ENCODE results near the gene IRAK4.

IRAK4 gene

DNA sequence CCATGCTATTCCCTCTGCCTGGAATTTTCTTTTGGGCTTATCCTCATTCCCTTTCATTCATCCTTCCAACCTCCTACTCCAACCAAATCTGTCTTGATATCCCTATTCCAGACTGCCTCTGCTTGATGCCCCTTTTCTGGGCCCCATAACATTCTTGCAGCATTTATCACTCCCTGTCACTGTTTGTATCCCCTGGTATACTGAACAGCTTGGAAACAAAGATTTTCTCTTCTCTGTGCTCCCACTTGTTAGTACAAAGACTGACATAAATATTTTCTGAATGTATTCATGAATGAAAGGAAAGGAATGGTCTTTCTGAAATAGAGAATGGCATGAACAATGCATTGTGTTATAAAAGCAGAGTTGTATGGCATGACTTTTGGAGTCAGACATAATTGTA lies 7.5 kb downstream of the IRAK4 start:
- ATAC-seq (no peak), DNase-seq (no peak)

DNA sequence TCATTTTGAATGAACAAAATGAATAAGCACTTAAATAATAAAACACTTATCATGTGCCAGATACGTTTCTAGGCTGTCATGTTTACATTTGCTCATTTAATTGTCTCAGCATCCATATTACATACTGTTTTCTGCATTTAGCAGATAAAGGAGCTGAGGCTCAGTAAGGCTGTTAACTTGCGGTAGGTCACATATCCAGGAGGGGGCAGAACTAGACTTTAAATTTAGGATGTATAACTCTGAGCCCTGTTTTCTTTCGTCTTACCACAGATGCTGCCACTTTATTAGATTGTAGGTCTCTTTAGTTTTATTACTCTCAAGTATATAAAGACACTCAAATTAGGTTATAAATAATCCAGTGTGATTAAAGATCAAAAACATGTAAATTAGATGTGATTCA lies 17.7 kb downstream of the IRAK4 start:
- no peak for DNase-seq
- peak; percentile 59 for ATAC-seq

DNA sequence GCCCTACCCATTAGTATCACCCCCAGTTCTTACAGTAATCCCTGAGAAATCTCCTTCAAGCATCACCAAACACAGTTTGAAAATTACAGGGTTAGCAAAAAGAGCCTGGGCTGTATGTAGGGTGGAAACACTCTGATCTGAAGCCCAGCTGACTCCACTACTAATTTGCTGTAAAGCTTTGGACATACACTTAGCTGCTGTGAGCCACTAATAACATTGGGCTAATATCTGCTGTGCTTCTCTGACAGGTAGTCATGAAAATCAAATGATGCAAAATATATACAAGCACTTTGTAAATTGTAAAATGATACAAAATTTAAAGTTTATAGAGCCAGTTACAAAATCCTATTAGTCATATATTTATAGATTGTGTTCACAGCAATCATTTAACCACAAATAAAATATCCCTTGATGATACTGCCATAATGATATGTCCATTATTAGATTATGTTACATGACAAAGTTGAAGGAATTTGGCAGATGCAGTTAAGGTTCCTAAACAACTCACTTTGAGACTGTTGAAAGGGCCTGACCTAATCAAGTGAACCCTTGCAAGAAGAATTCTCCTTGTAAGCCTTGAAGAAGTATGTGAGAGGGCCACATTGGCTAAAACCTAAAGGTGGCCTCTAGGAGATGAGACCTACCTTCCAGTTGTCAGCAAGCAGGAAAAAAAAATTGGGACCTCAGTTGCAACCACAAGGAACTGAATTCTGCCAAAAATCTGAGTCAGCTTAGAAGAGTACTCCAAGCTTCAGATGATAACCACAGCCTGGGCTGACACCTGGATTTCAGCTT lies 28.3 kb downstream of the IRAK4 start:
- DNase-seq, result no peak
- no peak for ATAC-seq

DNA sequence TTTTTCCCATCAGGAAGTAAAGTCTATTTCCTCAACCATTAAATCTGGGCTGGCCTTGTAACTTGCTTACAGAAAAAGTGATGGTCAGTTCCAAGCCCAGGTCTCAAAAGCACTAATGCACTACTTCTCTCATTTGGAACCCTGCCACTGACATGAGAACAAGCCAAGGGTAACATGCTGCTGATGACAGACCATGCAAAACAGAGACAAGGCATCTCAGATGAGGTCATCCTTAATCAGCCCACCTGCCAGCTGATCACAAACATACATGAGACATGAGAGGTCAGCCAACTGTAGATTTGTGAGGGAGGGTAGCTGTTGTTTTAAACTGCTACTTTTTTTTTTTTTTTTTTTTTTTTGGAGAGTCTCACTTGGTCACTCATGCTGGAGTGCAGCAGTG lies 31.2 kb downstream of the IRAK4 start:
- DNase-seq, result no peak
- no peak for ATAC-seq

DNA sequence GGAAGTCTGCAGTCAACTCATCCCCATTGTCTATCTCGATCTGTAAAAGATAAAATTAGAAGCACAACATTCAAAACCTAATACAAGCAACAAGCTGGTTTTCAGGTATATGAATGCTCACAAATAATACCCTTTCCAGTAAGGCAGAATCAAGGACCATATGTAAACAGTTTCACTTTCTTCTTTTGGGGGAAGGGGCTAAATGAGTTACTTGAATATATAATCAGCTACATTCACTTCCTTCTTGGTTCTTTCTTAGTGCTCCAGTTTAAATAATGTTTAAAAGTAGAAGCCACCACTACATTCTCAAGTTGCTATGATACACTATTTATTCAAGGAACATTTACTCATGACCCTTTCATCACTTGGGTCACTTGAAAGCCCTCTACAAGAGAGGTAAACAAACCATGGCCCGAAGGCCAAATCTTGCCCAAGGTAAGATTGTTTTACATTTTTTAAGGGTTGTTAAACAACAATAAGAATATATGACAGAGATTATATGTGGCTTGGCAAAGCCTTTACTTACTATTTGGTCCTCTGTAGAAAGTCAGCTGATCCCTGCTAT lies 37.0 kb downstream of the IRAK4 start:
- DNase-seq (no peak), ATAC-seq (no peak)

DNA sequence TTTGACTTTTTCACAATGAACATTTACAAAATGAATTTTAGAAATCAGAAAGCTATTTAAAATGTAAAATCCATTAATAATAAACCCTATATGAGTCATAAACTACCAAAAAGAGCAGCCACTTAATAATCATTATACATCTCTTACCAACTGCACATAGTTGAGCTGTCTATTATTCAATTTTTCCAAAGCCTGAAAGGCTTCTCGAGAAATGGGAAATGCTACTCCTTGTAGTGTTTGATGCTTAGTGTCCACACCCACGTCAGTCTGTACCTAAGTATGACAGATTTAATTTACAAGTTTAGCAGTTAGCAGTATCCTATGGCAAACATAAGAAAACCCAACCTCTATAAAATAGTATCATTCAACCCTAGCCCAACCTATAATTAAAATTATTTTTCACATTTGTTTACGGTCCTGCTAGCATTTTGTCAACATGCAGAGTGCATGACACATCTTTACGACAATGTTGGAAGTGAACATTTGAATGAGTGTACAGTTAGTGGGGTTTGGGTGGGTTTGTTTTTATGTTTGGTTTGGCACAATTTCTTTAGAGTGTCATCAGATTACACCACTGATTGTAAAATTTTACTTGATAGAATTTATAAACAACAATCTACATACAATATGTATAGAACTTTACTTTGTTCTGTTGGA lies 38.9 kb downstream of the IRAK4 start:
- no peak for DNase-seq

DNA sequence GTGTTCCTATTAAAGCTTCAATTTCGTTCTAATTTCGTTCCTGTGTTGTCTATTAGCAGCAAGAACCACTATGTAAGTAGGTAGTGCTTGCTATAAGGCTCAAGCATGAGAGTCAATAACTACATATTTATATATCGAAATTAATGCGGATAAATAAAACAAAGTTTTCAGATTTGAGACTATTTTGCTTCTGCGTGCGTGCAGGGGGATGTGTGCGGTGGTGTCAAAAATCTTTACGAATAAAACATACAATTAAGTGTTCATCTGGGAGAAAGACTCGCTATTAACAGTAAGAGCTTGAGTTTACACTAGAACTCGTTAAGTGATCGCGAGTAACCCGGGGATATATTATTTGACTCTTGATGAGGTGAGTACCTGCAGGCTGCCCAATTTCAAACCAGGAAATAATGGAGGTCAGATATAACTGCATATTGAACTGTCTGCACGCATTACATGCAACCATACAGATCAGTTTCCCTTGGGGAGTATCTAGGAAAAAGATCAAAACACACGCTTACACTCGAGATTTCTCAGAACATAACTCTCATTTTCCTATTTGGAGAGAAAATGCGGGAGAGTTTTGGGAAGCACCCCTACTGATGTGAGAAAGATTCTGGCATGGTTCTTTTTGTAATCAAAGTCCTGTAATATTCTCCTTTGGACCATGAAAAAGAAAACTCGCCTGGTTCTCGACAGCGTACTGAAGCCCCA lies 46.6 kb downstream of the IRAK4 start:
- ATAC-seq (no peak), DNase-seq (no peak)

More for the DNA sequence above, 38.9 kb downstream of the IRAK4 start:
- no peak for ATAC-seq

DNA sequence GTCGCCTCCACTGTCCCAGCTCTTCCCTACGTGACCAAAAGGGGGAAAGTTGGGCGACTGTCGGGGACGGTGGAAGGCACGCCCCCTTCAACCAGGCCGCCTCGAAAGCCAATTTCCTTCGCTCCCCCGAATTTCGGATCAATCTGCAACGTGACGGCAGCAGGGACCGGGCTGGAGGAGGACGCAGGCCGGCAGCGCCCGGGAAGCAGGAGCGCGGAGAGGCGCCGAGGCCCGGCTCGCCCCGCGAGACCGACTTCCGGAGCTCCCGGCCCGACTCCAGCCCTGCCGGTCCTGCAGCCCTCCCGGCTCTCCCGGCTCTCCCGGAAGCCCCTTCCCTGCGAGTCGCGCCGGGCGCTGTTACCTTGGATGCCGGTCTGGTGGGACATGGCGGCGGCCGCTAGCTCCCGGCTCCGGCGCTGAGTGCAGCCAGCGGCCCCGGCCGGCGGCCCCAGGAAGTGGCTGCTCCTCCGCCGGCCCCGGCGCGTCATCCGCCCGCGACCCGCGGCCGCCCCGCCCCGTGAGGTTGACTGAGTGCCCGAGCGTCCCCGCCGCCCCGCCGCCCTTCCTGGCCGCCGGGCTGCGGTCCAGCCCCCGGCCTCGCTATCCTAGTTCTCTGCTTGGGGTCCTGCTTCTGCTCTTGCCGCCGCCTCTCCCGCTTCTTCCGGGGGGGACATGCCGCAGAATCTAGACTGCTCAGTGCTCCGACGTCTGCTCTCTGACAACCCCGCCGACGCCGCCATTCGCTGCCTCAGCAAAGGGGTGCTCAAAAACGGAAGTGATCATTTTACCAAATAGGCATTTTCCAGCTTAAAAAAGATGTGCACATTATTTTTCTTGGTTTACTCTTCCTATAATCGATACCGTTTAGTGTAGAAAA lies 47.3 kb downstream of the IRAK4 start, which contains the start of gene TWF1:
Gene TWF1 (minus strand): TSS at position 458 of the 877 bp plus-strand sequence. CDS start 72 bp downstream, at position 386.
- ATAC-seq (peak; percentile 97), DNase-seq (peak; percentile 94)

DNA sequence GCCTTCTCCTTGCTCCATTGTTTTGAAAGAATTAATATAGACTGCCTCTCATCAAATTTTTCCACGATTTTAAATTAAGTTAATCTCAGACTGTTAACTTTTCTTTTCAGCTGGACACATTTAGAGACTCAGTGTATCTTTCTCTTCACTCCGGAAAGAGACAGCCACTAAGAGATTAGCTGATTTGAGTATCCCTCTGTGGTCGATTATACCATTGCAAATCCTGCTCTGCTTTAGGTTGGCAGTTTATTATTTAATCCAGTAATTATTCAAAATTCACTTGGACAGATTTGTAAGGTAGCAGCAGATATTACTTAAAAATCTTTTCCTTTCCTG lies 48.0 kb downstream of the IRAK4 start:
- no peak for DNase-seq

DNA sequence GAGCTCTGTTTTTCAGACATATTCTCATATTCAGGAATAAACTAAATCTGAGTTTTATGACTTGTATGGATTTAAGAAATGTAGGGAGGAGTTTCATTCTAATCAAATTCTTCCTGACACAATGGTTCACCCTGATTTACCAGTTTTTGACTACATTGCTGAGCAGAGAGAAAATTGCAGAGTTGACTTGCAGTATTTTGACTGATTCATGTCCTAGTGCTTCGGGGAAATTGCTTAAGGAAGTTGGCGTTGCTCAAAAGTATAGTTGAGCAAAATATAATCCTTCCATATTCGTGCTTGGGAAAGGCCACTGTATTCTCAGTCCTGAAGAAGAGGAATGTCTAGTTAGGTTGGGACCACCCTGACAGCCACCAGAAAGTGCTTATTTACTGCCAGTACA lies 48.6 kb downstream of the IRAK4 start:
- DNase-seq (no peak), ATAC-seq (no peak)

More for the DNA sequence above, 48.0 kb downstream of the IRAK4 start:
- ATAC-seq, result no peak

DNA sequence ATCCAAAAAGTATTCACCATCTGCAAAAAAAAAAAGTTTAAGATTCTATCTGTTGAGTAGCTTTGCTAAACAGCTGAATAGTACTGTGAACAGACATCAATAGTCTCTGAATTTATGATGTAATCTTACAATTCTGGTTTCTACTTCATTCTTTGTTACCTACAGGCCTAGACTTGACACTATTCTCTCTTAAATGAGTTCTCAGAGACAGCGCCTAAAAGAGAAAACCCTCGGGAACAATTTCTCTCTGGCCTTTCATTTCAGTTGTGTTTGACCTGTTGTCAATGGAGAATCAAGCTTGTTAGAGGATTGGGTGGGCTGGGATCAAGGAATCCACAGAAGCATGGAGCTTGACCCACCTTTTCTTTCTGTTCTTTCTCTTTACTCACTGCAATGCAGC lies 53.3 kb downstream of the IRAK4 start:
- no peak for DNase-seq
- no peak for ATAC-seq

DNA sequence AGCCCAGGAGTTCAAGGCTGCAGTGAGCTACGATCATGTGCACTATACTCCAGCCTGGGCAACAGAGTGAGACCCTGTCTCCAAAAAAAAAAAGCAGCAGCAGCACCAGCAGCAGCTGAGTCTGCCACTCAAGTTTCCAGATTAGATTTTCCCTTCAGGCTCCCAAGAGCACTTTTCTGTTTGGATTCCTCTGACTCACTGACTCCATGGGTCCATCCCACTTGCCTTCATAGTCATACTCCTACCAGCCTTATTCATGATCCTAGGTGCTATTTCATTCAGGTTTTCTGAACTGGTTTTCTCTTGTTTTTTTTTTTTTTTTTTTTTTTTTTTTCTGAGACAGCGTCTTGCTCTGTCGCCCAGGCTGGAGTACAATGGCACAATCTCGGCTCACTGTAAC lies 54.2 kb downstream of the IRAK4 start:
- no peak for ATAC-seq

DNA sequence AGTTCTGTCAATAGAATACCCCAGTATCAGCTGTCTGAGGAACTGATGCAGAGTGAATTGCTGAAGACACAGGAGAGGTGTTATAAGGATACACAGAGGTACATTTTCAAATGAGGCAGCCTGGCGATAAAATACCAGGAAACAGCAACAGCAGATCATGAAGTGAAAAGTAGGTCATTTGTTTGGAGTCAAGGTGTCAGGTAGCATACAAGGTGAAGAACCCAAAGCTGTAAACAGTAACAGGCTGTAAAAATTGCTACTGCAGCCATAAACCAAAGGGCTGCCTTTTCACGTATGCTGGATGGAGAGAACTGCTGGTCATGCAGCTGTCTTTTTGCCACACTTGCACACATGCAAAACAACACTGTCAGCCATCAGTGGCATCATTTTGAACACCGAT lies 56.7 kb downstream of the IRAK4 start:
- DNase-seq (no peak), ATAC-seq (no peak)

More for the DNA sequence above, 54.2 kb downstream of the IRAK4 start:
- DNase-seq, result no peak

DNA sequence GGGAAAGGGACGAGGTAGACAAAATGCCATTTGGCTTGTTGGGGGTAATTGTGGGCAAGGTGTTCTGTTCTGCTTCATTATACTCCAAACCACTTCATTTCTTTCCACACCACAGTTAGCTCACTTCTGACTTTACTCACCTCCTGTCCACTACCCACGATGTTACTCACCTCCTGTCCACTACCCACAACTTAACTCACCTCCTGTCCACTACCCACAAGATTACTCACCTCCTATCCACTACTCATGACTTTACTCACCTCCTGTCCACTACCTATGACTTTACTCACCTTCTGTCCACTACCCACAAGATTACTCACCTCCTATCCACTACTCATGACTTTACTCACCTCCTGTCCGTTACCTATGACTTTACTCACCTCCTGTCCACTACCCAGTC lies 57.4 kb downstream of the IRAK4 start:
- ATAC-seq, result peak; percentile 70
- DNase-seq, result no peak

DNA sequence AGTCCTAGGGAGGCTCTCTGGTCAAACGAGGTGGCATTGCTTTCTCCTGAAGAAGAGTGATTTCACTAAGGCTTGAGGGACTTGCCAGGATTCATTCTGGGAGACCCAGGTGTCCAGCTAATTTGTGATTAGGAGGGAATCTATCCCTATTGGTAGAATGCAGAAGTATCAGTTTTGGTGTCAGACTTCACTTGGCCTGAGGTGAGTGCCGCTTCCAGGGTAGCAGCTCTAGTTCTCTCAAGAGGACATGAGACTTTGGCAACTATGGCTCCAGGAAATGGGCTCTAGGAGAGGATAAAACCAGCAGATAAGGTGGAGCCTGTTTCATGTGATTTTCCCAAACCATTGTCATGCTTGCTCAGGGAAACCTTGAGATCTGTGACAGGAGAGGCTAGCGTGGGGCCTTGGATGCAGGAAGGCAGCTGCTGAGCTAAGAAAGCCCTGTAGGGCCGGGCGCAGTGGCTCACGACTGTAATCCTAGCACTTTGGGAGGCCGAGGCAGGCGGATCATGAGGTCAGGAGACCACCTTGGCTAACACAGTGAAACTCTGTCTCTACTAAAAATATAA lies 65.5 kb downstream of the IRAK4 start:
- DNase-seq (no peak), ATAC-seq (no peak)

DNA sequence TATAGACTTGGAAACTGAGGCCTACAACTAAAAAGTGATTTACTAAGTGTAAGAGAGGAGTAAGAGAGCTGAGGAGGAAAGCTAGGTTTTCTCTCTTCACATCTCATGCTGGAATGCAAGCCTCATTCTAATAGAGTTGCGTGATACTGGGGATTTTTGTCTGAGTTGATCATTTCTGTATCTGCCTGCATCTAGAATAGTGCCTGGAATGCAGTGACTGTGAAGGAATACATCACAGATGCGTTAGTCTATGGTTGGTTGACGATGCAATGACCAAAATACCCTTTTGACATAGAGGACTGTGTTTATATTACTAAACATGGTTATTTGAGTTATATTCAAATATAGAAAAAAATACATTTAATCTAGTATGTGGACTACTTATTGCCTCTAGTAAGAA lies 67.9 kb downstream of the IRAK4 start:
- DNase-seq, result no peak
- no peak for ATAC-seq

DNA sequence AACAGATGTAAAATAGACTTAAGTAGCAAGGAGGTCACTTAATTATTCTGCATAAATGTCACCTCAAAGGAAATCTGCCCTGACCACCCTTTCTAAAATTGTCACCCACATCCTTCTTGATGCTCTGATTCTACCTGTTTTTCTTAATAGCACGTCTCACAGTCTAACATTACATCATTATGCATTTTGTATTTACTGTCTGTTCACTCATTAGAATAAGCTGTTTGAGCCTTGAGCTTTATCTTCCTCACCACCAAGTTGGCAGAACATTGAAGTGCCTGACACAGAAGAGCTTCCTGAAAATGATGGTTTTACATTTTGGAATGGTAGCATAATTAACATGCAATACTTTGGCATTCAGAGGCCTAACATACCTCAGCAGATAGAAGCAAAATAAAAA lies 68.3 kb downstream of the IRAK4 start:
- ATAC-seq (no peak), DNase-seq (no peak)

DNA sequence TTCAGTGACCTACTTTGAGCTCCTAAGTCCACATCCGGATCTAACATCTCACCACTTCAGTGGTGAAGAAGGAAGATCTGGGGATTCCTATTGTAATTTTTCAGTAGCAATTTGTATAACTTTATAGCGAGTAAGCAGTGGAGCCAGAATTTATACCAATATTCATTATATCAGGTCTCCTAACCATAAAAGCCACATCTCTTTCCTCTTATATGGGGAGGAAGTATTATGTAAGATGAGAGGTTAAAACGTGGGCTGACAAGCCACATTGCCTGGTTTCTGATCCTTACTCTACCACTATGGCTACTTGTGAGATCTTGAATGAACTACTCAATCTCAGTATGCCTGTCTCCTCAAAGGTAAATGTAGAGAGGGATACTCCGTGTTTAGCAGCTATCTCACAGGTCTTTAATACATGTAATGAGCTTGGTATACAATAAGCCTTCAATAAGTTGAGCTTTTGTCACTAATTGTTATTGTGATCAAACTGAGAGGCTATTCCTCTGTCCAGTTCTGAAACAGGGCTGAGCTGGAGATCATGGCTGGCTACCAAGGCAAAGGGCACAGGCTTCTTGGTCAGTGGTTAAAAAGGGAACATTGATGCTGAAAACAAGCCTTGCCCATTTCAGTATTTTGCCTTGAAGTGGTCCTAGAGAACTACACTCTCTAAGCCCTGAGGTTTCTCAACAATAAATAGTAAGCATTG lies 73.9 kb downstream of the IRAK4 start:
- ATAC-seq, result peak; percentile 44
- DNase-seq, result no peak

DNA sequence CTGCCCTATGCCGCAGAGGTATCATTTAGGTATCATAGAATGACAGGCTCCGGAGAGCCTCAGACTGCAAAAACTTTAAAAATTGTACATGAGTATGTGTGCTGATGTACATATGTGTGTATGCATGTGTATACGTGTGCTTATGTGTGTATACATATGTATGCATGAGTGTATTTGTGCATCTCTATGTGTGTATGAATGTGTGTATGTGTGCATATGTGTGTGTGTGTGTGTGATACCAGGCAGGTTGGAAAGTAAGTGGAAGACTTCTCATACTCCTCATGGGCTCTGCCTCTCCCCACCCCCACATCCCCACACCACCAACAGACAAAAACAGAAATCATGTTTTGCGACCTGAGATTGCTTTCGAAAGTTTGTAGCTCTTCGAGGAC lies 76.5 kb downstream of the IRAK4 start:
- DNase-seq (no peak), ATAC-seq (no peak)

DNA sequence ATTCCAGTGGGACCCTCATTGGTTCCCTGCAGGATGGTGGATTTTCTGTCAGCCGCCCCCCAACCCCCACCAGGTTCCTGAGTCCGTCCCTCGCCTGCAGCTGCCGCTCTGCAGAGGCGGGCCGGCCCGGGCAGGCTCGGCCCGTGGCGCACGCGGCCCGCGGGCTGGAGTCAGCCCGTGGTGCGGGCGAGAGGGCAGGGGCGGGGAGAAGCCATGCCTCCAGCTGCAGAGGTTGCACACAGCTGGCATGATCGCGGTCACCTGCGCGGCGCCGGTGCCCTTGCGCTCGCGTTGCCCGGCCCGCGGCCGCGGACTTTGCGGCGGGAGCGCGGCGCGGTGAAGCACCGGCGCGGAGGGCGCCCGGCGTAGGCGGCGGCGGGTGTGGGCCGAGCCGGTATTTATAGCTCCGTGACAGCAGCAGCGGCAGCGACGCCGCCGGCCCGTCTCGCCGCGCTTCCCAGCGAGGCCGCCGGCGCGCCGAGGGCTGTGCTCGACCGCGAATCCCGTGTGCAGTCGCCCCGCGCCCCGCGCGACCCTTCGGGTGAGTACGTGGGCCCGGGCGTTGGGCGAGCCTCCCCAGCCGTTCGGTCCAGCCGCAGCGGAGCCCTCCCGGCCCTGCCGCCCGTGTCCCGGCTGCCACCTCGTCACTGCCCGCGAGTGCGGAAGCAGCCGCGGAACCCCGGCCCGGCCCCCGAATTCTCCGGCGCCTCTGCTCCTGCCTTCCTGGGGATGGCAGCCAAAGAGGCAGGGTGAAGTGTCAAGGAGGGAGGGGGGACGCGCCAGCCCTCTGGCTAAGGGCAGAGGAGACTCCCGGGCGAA lies 77.1 kb downstream of the IRAK4 start, which contains the start of gene TMEM117:
Gene TMEM117 (plus strand): TSS at position 426 of the 819 bp plus-strand sequence.
- DNase-seq, result peak; percentile 61

More for the DNA sequence above, 77.1 kb downstream of the IRAK4 start, which contains the start of gene TMEM117:
- ATAC-seq, result peak; percentile 74

All from stimulated activated naive CD8-positive, alpha-beta T cell treated with anti-CD3 and anti-CD28 coated beads, Interleukin-15, Interleukin-2, amounts not matched to agents 100 U/mL and 50 U/mL, for 24 hours (primary cell).